ENCODE data around the gene ROBO3. TPM values are rescaled to one million over a fixed set of nuclear protein-coding genes. Genes with fewer than 3 reads are reported as not detected.

ROBO3 gene
- polyA plus RNA-seq, 3 donors = 13.5 to 17.4 (median 16.1) TPM

- DNase-seq (ENCODE audit: low read depth in 3 of 3, low spot score in 2 of 3) = no peak
These were observed 51.9 kb downstream of the ROBO3 start for GRCh38 chr11:124917115-124917637.

DNA sequence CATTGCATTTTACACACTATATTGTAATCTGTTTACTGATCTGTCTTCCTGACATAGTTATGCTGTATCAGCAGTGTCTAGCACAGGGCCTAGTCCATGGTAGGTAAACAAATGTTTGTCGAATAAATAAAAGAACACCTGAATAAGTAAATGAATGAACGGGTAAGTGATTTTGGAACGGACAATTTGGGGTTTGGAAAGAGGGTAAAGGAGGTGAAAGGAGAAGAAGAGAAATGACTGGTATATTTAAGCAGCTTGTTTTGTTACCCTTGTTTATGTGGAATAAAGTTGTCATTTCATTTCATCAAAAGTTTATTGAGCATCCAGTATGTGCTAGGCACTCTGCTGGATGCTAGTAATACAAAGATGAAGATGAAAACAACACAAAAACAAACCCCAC, 53.7 kb downstream of the ROBO3 start, which contains the start of gene HEPN1:
TSS of gene HEPN1 (plus strand) at position 301 of the 400 bp plus-strand sequence.
- DNase-seq (ENCODE audit: low read depth in 3 of 3, low spot score in 2 of 3) = no peak

DNA sequence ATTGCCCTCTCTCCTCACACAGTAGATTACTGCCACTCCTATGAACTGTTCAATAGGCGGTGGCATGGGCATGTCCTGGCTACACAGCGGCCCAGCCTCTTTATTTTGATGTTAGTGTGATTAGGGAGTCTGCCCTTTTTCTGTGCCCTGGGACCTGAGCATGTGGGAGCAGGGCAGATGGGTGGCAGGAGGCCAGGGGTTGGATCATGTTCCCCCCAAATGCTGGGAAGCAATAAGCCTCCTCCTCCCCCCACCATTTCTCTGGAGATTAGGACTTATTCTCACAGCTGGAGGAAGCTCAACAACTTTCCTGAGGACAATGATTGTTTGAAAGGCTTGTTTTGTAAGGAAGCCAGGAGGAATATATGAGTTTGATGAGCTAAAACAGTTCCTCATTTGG, 54.7 kb downstream of the ROBO3 start:
- DNase-seq (ENCODE audit: low read depth in 3 of 3, low spot score in 2 of 3) = no peak

- DNase-seq (ENCODE audit: low read depth in 3 of 3, low spot score in 2 of 3) = no peak
These were observed 55.1 kb downstream of the ROBO3 start for GRCh38 chr11:124920356-124920755.

DNA sequence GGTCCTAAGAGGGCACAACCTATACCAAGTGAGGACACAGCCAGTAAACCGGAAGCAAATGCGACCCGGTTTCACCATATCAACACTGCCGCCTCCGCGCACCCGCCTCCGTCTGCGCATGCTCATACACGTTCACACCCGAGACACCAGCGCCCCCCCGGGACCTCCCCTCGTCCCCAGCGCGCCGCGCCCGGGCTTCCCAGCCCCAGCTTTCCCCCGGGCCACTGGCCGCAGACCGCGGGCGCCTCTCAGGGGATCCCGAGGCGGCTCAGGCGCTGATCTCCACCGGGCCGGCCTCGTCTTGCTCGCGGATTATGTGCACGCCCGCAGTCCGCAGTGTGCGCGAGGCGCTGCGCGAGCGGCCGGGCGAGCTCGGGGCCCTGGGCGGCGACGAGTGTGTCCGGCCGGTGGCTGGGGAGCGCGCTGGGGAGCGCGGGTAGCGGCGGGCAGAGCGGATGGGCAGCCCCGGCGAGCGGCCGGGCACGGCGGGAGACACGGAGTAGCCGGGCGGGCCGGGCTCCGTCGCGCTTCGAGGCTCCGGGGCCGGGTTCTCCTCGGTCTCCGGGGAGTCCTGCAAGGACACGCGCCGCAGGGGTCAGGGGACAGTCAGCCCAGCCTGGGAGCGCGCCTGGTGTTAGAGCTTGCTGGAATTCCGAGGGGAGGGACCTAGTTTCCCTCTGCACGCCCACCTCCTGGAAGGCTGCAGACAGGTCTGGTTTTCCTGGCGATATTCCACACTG, 55.8 kb downstream of the ROBO3 start:
- peak in 2 of 3 donors; percentile 67 to 71 for DNase-seq (ENCODE audit: low read depth in 3 of 3, low spot score in 2 of 3)

DNA sequence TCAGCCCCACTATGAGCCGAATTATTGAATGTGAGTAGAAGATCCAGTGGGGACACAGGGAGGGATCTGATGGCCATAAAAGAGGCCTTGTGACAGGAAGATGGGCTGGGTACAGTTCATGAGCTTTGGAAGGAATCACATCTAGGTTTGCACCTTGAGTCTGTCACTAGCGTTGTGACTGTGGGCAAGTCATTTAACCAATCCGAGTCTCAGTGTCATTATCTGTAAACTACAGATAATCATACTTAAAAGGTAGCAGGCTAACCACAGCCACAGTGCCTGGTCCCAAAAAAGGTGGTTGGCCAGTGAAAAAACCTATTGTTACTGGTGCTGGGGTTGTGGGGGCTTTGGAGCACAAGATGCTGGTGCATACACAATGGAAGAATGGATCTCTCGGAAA, 57.6 kb downstream of the ROBO3 start:
- DNase-seq (ENCODE audit: low read depth in 3 of 3, low spot score in 2 of 3) = no peak

- no peak for DNase-seq (ENCODE audit: low read depth in 3 of 3, low spot score in 2 of 3)
These were observed 58.1 kb downstream of the ROBO3 start for GRCh38 chr11:124923296-124923695.

DNA sequence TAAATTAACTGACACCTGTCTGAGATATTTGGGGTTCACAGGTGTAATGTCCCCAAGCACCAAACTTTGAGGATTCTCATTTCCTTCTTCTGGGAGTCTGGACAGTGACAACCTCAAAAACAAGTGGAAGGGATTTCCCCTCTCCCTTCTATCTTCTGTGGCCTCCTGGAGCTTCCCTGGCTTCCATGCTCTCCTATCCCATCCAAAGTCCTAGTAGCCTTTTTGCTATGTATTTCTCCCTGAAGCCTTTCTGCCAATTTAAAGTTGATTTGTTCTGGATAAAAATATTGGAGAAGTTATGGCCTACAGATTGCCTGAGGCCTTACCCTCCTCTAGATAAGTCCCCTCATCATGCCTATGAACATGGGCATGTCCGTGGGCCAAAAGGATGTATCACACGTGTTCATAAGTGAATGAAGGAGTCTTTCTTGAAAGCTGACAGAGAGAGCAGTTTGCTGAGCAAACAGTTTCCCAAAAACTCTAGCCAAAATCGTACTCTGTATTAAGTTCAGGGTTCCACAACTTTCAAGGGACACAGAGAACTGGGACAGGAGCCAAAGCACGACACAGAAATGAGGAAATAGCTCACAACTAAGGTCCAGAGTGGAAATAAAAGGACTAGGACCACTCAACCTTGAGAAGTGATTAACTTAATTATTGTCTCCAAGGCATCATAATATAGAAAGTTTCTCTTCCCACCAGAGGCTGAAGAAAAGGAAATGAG, 63.9 kb downstream of the ROBO3 start:
- DNase-seq (ENCODE audit: low read depth in 3 of 3, low spot score in 2 of 3) = no peak

DNA sequence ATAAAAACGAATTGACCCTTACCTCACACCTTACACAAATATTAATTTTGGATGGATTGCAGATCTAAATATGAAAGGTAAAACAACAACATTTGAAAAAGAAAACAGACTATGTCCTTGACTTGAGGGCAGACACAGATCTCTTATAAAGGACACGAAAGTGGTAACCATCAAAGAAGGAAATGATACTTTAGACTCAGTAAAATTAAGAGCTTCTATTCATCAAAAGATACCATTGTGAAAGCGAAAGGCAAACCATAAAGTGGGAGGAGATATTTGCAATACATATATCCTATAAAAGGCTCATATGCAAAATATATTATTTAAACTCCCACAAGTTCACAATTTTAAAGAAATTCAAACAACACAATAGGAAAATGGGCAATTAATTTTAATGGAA, 65.6 kb downstream of the ROBO3 start:
- DNase-seq (ENCODE audit: low read depth in 3 of 3, low spot score in 2 of 3) = no peak

Other genes starting within 250 kb of the ROBO3 start
- gene TBRG1, start 242.6 kb upstream of the ROBO3 start, polyA plus RNA-seq (ENCODE audit: insufficient read length in 3 of 3) = 10 to 100 TPM; 27.0 to 27.2 (median 27.1) TPM
- gene SIAE, start 191.7 kb upstream of the ROBO3 start, polyA plus RNA-seq (ENCODE audit: insufficient read length in 3 of 3) = 10 to 100 TPM; 33.1 to 34.5 (median 33.7) TPM
- gene SPA17, start 191.5 kb upstream of the ROBO3 start, polyA plus RNA-seq (ENCODE audit: insufficient read length in 3 of 3) = 10 to 100 TPM; 23.4 to 27.7 (median 25.3) TPM
- 10 to 100 TPM; 12.0 to 24.4 (median 15.3) TPM for gene NRGN, start 125.5 kb upstream of the ROBO3 start, polyA plus RNA-seq (ENCODE audit: insufficient read length in 3 of 3)
- gene VSIG2, start 113.2 kb upstream of the ROBO3 start, polyA plus RNA-seq (ENCODE audit: insufficient read length in 3 of 3) = 1 to 10 TPM; 4.4 to 7.9 (median 5.8) TPM
- gene ESAM, start 103.1 kb upstream of the ROBO3 start, polyA plus RNA-seq (ENCODE audit: insufficient read length in 3 of 3) = 10 to 100 TPM; 60.6 to 73.8 (median 68.2) TPM
- 10 to 100 TPM; 24.3 to 25.7 (median 25.1) TPM for gene MSANTD2, start 65.0 kb upstream of the ROBO3 start, polyA plus RNA-seq (ENCODE audit: insufficient read length in 3 of 3)
- gene ROBO4, start 32.4 kb downstream of the ROBO3 start, polyA plus RNA-seq (ENCODE audit: insufficient read length in 3 of 3) = 10 to 100 TPM; 16.0 to 17.2 (median 16.1) TPM
- gene HEPN1, start 53.8 kb downstream of the ROBO3 start, polyA plus RNA-seq (ENCODE audit: insufficient read length in 3 of 3) = 1 to 10 TPM in 2 of 3 donors, under 1 TPM in 1; 0.96 to 1.8 (median 1.2) TPM
- gene HEPACAM, start 70.6 kb downstream of the ROBO3 start, polyA plus RNA-seq (ENCODE audit: insufficient read length in 3 of 3) = 1 to 10 TPM; 1.8 to 2.3 (median 2.3) TPM
- gene CCDC15, start 88.8 kb downstream of the ROBO3 start, polyA plus RNA-seq (ENCODE audit: insufficient read length in 3 of 3) = 1 to 10 TPM; 3.7 to 4.4 (median 4.2) TPM
- 1 to 10 TPM; 1.0 to 1.5 (median 1.4) TPM for gene SLC37A2, start 197.9 kb downstream of the ROBO3 start, polyA plus RNA-seq (ENCODE audit: insufficient read length in 3 of 3)
- 10 to 100 TPM; 52.5 to 61.1 (median 56.6) TPM for gene TMEM218, start 246.2 kb downstream of the ROBO3 start, polyA plus RNA-seq (ENCODE audit: insufficient read length in 3 of 3)